GM18519 (cell line): Measurements from ENCODE around the gene SEL1L.
A peak's percentile ranks its signal among the peaks of the same experiment; 100 is the strongest.
"Not testable (repeated sequence)": the region's sequence is repeated elsewhere in the genome, so short reads cannot be mapped to it uniquely, and the experiment has no call there.

Experiments used
- ATAC-seq: cut with Tn5 transposase; IDR thresholded peaks from one replicate; pipeline ENCODE4 v1.9.1; 2021; ENCODE audit warnings: mild to moderate bottlenecking, moderate library complexity; ENCODE audit not compliant: unreplicated experiment, low FRiP score

The SEL1L gene

GRCh38 chr14:81478446-81478845, 55.2 kb downstream of the SEL1L start:
- no peak for ATAC-seq

GRCh38 chr14:81476816-81477215, 56.8 kb downstream of the SEL1L start:
- ATAC-seq, result no peak

GRCh38 chr14:81474685-81475324, 58.8 kb downstream of the SEL1L start:
- ATAC-seq, result no peak

- ATAC-seq, result peak; percentile 60
These were observed 59.5 kb downstream of the SEL1L start for GRCh38 chr14:81474148-81474492.

GRCh38 chr14:81473456-81474147, 60.1 kb downstream of the SEL1L start:
- peak; percentile 7 for ATAC-seq

GRCh38 chr14:81472096-81472800, 61.4 kb downstream of the SEL1L start:
- ATAC-seq, result no peak

- ATAC-seq, result peak; percentile 20
These were observed 62.6 kb downstream of the SEL1L start for GRCh38 chr14:81471062-81471461.

- ATAC-seq, result peak; percentile 15
These were observed 63.2 kb downstream of the SEL1L start for GRCh38 chr14:81470557-81470826.

- no peak for ATAC-seq
These were observed 66.8 kb downstream of the SEL1L start for GRCh38 chr14:81466854-81467253.

- ATAC-seq, result no peak
These were observed 68.0 kb downstream of the SEL1L start for GRCh38 chr14:81465507-81466228.

- ATAC-seq, result not testable (repeated sequence)
These were observed 68.7 kb downstream of the SEL1L start for GRCh38 chr14:81465003-81465392.

- ATAC-seq, result peak; percentile 53
These were observed 69.2 kb downstream of the SEL1L start for GRCh38 chr14:81464253-81465002.

GRCh38 chr14:81462356-81462755, 71.3 kb downstream of the SEL1L start:
- ATAC-seq, result not testable (repeated sequence)

- ATAC-seq, result no peak
These were observed 73.7 kb downstream of the SEL1L start for GRCh38 chr14:81459912-81460311.

GRCh38 chr14:81458352-81458751, 75.3 kb downstream of the SEL1L start:
- no peak for ATAC-seq

GRCh38 chr14:81455390-81455789, 78.3 kb downstream of the SEL1L start:
- ATAC-seq, result no peak

- ATAC-seq, result peak; percentile 53
These were observed 79.0 kb downstream of the SEL1L start for GRCh38 chr14:81454572-81455218.

GRCh38 chr14:81453166-81453766, 80.4 kb downstream of the SEL1L start:
- peak; percentile 77 for ATAC-seq

GRCh38 chr14:81452341-81453133, 81.1 kb downstream of the SEL1L start:
- no peak for ATAC-seq
